ENCODE results near the gene GATC.

DNA sequence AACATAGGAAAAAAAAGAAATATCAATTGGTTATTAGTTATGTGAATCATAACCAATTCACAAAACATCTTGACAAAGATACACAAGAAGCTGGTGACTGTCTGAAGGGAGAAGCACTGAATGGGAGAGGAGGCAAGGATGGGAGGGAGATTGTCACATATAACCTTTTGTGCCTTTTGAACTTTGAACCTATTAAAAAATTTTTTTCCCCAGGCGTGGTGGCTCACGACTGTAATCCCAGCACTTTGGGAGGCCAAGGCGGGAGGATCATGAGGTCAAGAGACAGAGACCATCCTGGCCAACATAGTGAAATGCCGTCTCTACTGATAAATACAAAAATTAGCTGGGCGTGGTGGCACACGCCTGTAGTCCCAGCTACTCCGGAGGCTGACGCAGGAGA lies 62.3 kb downstream of the GATC start:
- TF ChIP-seq, protein P1, sequence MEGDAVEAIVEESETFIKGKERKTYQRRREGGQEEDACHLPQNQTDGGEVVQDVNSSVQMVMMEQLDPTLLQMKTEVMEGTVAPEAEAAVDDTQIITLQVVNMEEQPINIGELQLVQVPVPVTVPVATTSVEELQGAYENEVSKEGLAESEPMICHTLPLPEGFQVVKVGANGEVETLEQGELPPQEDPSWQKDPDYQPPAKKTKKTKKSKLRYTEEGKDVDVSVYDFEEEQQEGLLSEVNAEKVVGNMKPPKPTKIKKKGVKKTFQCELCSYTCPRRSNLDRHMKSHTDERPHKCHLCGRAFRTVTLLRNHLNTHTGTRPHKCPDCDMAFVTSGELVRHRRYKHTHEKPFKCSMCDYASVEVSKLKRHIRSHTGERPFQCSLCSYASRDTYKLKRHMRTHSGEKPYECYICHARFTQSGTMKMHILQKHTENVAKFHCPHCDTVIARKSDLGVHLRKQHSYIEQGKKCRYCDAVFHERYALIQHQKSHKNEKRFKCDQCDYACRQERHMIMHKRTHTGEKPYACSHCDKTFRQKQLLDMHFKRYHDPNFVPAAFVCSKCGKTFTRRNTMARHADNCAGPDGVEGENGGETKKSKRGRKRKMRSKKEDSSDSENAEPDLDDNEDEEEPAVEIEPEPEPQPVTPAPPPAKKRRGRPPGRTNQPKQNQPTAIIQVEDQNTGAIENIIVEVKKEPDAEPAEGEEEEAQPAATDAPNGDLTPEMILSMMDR (IDR thresholded peaks at IDR 0.05): no peak
- no peak for TF ChIP-seq POLR2A (IDR thresholded peaks at IDR 0.05)
